Body of pancreas (tissue), 4 donors: ENCODE results near the gene SLC39A1.

Source experiments
- CTCF ChIP-seq, 7 experiments: fragments of 450-650 bp in 4 of 7; fragments of 200-600 bp in 3 of 7; sonication (generic) in 3 of 7; IDR thresholded peaks; one replicate each; pipeline ENCODE4 v1.5.1; 2016 to 2019; ENCODE audit warnings: antibody characterized with exemption in 7 of 7
- POLR2A ChIP-seq, 3 donors: fragments of 450-650 bp; IDR thresholded peaks; one replicate each; pipeline ENCODE4 v1.6.1; 2016; ENCODE audit warnings: antibody characterized with exemption in 3 of 3, mild to moderate bottlenecking in 2 of 3

- peak in 1 of 7 experiments; percentile 19 for TF ChIP-seq CTCF (IDR thresholded peaks at IDR 0.05)
- TF ChIP-seq POLR2A (IDR thresholded peaks at IDR 0.05), result peak; percentile 94 to 99 (median 99)
Observed at GRCh38 chr1:153990468-153991150, 27.3 kb upstream of the SLC39A1 start, which contains the start of gene RPS27.
